LNCaP clone FGC (cell line): ENCODE data around the gene TAF3.

Source experiments
- DNase-seq: peaks from one replicate; pipeline ENCODE4 v3.0.0-alpha.2; 2011; ENCODE audit warnings: low read depth
- H3K4me3 ChIP-seq: 2 replicates; pipeline ENCODE4 v1.5.1; 2011; ENCODE audit warnings: mild to moderate bottlenecking, low read depth, low read length, control low read depth
- CTCF ChIP-seq: IDR thresholded peaks from 2 replicates; pipeline ENCODE4 v1.5.1; 2012; ENCODE audit warnings: mild to moderate bottlenecking; ENCODE audit not compliant: control insufficient read depth, insufficient read depth; ENCODE audit errors: extremely low read depth

Gene TAF3

DNA sequence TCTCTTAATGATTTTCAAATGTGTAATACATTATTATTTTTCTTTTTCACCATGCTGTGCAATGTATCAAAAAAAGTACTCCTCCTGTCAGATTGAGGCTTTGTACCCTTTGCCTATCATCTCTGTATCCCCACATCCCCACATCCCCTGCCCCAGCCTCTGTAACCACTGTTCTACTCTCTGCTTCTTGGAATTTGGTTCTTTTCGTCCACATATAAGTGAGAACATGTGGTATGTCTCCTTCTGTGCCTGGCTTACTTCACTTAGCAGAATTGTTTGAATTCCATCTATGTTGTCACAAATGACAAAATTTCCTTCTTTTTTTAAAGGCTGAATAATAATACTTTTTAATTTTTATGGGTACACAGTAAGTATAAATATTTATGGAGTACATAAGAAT, 13.8 kb downstream of the TAF3 start:
- no peak overlapping the region for H3K4me3 ChIP-seq
- no peak for DNase-seq
- no peak for TF ChIP-seq CTCF

DNA sequence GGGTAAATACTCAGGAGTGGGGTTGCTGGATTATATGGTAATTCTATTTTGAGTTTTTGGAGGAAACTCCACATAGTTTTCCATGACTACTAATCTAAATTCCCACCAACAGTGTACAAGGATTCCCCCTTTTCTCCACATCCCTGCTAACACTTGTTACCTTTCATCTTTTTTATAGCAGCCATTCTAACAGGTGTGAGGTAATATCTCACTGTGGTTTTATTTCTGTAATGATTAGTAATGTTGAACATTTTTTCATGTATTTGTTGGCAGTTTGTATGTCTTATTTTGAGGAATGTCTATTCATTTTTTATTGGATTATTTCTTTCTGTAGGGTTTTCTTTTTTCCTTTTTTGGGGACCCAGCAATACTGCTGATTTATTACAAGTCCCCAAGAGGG, 14.9 kb downstream of the TAF3 start:
- TF ChIP-seq CTCF, result no peak
- H3K4me3 ChIP-seq, result no peak overlapping the region
- DNase-seq, result no peak

DNA sequence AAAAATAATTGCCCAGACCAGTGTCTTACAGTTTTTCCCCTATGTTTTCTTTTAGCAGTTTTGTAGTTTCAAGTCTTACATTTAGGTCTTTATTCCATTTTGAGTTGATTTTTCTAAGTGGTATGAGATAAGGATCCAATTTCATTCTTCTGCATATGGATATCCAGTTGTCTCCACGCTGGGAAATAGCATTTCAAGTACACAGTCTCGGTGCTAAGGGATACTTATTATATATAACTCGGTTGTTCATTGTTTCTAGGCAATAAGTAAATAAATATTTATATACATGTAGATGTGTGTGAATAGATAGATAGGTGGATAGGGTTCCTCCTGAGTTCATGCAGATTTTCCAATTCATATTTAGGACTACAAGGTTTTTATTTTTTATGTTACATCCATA, 16.0 kb downstream of the TAF3 start:
- DNase-seq, result no peak
- TF ChIP-seq CTCF, result no peak
- H3K4me3 ChIP-seq, result no peak overlapping the region

- DNase-seq, result no peak
- no peak for TF ChIP-seq CTCF
- no peak overlapping the region for H3K4me3 ChIP-seq
Observed at GRCh38 chr10:7836571-7836970, 18.3 kb downstream of the TAF3 start.

- H3K4me3 ChIP-seq, result no peak overlapping the region
- no peak for TF ChIP-seq CTCF
- DNase-seq, result no peak
Observed at GRCh38 chr10:7846591-7846990, 28.3 kb downstream of the TAF3 start.

DNA sequence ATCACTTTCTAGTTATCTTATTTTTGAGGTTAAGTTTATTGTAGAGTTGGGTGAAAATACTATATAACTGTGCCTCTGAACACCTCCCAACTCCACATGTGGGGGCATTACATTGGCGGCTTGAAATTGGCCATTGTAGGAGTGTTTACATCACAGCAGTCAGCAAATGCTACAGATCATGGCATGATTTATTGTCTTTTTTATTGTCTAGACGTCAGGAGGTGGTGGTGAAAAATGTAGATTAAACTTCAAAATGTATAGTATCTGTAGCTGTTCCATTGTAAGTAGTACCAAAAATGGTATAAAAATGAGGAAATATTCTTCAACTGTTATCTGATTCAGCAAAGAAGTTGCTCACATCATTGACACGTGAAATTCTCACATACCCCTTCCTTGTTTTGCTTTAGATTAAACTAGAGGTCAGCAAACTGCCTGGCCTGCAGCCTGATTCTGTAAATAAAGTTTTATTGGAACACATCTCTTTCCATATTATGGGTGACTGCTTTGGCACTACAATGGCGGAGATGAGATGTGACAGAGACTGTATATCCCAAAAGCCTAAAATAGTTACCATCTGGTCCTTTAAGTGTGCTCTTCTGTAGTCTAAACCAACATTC, 35.0 kb downstream of the TAF3 start:
- TF ChIP-seq CTCF, result no peak
- H3K4me3 ChIP-seq, result no peak overlapping the region
- no peak for DNase-seq

DNA sequence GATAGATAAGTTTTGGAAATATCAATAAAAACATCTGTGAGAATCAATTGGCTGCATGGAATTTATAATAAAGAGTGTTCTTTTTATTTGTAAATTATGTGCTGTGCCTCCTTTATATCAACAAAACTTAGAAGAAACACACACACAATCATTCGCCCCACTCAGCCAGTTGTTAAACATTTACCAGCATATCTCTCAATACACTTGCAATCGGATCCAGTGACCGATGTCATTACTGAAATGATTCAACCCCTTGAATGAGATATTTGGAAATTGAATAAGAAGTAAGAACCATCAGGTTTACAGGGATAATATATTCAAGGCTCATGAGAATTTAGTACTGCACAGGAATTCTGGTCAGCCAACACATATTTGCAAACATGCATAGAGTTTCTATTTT, 35.6 kb downstream of the TAF3 start:
- TF ChIP-seq CTCF, result no peak

More for the DNA sequence above, 35.6 kb downstream of the TAF3 start:
- no peak overlapping the region for H3K4me3 ChIP-seq
- no peak for DNase-seq
